ENCODE measurements around the gene FLT3.
"Not testable (repeated sequence)": the region's sequence is repeated elsewhere in the genome, so short reads cannot be mapped to it uniquely, and the experiment has no call there.

FLT3 gene

DNA sequence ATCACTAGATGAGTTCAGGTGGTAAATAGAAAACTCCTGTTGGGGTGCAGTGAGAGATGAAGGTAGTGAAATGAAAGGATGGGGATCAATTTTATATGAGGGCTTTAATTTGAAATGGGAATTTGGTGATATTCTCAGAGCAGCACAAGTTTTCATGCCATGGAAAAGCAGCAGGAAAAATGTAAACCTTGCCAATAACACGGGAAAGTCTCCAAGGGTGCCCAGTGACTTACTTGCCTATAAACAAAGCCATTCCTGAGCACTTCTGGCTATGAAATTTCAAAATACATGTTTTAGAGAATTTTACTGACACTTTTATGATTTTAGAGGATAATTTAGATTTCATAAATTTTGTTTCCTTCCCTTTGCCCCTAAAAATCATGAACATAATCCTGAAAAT lies 16.4 kb upstream of the FLT3 start:
- Histone ChIP-seq H3K27me3 (ENCODE audit: insufficient read depth, poor library complexity, severe bottlenecking) (no peaks in the 10 kb centered on the region), H3K27ac (replicated peaks) (no peak overlapping the region), H3K4me3 (replicated peaks; ENCODE audit: insufficient read depth, low read length) (no peak overlapping the region)
- no peak for DNase-seq (ENCODE audit: low read depth in 1 of 2, low spot score in 1 of 2)
- TF ChIP-seq, protein P1, sequence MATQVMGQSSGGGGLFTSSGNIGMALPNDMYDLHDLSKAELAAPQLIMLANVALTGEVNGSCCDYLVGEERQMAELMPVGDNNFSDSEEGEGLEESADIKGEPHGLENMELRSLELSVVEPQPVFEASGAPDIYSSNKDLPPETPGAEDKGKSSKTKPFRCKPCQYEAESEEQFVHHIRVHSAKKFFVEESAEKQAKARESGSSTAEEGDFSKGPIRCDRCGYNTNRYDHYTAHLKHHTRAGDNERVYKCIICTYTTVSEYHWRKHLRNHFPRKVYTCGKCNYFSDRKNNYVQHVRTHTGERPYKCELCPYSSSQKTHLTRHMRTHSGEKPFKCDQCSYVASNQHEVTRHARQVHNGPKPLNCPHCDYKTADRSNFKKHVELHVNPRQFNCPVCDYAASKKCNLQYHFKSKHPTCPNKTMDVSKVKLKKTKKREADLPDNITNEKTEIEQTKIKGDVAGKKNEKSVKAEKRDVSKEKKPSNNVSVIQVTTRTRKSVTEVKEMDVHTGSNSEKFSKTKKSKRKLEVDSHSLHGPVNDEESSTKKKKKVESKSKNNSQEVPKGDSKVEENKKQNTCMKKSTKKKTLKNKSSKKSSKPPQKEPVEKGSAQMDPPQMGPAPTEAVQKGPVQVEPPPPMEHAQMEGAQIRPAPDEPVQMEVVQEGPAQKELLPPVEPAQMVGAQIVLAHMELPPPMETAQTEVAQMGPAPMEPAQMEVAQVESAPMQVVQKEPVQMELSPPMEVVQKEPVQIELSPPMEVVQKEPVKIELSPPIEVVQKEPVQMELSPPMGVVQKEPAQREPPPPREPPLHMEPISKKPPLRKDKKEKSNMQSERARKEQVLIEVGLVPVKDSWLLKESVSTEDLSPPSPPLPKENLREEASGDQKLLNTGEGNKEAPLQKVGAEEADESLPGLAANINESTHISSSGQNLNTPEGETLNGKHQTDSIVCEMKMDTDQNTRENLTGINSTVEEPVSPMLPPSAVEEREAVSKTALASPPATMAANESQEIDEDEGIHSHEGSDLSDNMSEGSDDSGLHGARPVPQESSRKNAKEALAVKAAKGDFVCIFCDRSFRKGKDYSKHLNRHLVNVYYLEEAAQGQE (IDR thresholded peaks at IDR 0.05; ENCODE audit: insufficient replicate concordance, low read depth): no peak
- no peak for TF ChIP-seq POLR2AphosphoS5 (IDR thresholded peaks at IDR 0.05; ENCODE audit: low read depth)
- no peak for TF ChIP-seq GABPA (IDR thresholded peaks at IDR 0.05; ENCODE audit: low read depth)
- TF ChIP-seq, protein P2, sequence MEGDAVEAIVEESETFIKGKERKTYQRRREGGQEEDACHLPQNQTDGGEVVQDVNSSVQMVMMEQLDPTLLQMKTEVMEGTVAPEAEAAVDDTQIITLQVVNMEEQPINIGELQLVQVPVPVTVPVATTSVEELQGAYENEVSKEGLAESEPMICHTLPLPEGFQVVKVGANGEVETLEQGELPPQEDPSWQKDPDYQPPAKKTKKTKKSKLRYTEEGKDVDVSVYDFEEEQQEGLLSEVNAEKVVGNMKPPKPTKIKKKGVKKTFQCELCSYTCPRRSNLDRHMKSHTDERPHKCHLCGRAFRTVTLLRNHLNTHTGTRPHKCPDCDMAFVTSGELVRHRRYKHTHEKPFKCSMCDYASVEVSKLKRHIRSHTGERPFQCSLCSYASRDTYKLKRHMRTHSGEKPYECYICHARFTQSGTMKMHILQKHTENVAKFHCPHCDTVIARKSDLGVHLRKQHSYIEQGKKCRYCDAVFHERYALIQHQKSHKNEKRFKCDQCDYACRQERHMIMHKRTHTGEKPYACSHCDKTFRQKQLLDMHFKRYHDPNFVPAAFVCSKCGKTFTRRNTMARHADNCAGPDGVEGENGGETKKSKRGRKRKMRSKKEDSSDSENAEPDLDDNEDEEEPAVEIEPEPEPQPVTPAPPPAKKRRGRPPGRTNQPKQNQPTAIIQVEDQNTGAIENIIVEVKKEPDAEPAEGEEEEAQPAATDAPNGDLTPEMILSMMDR (IDR thresholded peaks at IDR 0.05; ENCODE audit: insufficient read depth, low read length): no peak
- TF ChIP-seq SPI1 (IDR thresholded peaks at IDR 0.05; ENCODE audit: borderline replicate concordance, low read depth): no peak

DNA sequence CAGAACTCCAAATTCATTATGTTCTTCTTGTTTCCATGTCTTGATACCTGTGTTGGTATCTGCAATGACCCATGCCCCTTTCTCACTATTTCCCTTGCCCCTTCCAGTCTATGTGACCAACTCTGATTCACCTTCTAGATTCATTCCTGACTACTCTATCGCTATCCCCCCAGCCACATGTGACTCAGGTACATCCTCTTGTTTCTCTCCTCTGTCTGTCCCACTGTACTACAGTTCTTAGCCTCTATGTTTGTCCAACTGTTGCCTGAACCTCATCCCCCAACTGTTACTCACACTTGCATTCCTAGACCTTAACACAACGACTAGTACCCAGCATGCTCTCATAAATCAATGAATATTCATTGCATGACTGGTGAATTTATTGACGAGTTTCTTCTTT lies 10.0 kb upstream of the FLT3 start:
- no peaks in the 10 kb centered on the region for H3K27me3 ChIP-seq (ENCODE audit: insufficient read depth, poor library complexity, severe bottlenecking)
- no peak for DNase-seq (ENCODE audit: low read depth in 1 of 2, low spot score in 1 of 2)
- H3K4me3 ChIP-seq (replicated peaks; ENCODE audit: insufficient read depth, low read length): no peak overlapping the region
- TF ChIP-seq, protein P1 (IDR thresholded peaks at IDR 0.05; ENCODE audit: insufficient replicate concordance, low read depth): no peak
- TF ChIP-seq SPI1 (IDR thresholded peaks at IDR 0.05; ENCODE audit: borderline replicate concordance, low read depth) (no peak), GABPA (IDR thresholded peaks at IDR 0.05; ENCODE audit: low read depth) (no peak), POLR2AphosphoS5 (IDR thresholded peaks at IDR 0.05; ENCODE audit: low read depth) (no peak)
- TF ChIP-seq, protein P2 (IDR thresholded peaks at IDR 0.05; ENCODE audit: insufficient read depth, low read length): no peak
- no peak overlapping the region for H3K27ac ChIP-seq (replicated peaks)

DNA sequence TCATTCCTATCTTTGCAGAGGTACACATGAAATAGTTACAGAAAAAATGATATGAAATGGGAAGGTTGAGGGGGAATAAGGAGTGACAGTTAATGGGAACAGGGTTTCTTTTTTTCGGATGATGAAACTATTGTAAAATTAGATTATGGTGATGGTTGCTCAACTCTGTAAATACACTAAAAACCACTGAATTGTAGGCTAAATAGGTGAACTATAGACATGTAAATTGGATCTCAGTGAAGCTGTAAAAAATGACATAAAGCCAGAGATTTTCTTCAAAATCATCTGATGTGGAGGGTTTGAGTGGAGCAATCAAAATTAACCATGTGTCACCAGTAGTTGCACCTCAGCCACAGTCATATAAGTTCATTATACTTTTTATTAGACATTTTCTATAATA lies 6.6 kb upstream of the FLT3 start:
- DNase-seq (ENCODE audit: low read depth in 1 of 2, low spot score in 1 of 2): no peak
- Histone ChIP-seq H3K27ac (replicated peaks) (peak overlapping the region; percentile 31), H3K27me3 (ENCODE audit: insufficient read depth, poor library complexity, severe bottlenecking) (no peaks in the 10 kb centered on the region), H3K4me3 (replicated peaks; ENCODE audit: insufficient read depth, low read length) (no peak overlapping the region)
- TF ChIP-seq, protein P1 (IDR thresholded peaks at IDR 0.05; ENCODE audit: insufficient replicate concordance, low read depth): no peak
- TF ChIP-seq GABPA (IDR thresholded peaks at IDR 0.05; ENCODE audit: low read depth): no peak
- TF ChIP-seq POLR2AphosphoS5 (IDR thresholded peaks at IDR 0.05; ENCODE audit: low read depth): no peak
- no peak for TF ChIP-seq SPI1 (IDR thresholded peaks at IDR 0.05; ENCODE audit: borderline replicate concordance, low read depth)
- TF ChIP-seq, protein P2 (IDR thresholded peaks at IDR 0.05; ENCODE audit: insufficient read depth, low read length): no peak

DNA sequence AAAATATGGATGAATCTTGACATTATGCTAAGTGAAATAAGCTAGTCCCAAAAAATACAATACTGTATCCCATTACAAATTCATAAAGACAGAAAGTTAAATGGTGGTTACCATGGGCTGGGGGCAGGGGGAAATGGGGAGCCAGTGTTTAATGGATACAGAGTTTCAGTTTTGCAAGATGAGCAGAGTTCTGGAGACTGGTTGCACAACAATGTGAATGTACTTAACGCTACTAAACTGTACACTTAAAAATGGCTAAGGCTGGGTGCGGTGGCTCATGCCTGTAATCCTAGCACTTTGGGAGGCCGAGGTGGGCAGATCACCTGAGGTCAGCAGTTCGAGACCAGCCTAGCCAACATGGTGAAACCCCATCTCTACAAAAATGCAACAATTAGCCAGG lies 1.5 kb upstream of the FLT3 start:
- not testable (repeated sequence) for H3K27me3 ChIP-seq (ENCODE audit: insufficient read depth, poor library complexity, severe bottlenecking); H3K4me3 ChIP-seq (replicated peaks; ENCODE audit: insufficient read depth, low read length)
- DNase-seq (ENCODE audit: low read depth in 1 of 2, low spot score in 1 of 2): peak in 1 of 2 experiments; percentile 53
- H3K27ac ChIP-seq (replicated peaks): peak overlapping the region; percentile 82

Measured in HL-60 (cell line).